HEK293 (cell line): ENCODE data around the gene FAM200B.

Experiments
- CTCF ChIA-PET: fragments of 350-600 bp; formaldehyde crosslinking; extraction: SDS; loops from one replicate; lab custom pipeline; 2021; ENCODE audit warnings: antibody characterized with exemption; lab: Yijun Ruan, JAX
- POLR2A ChIA-PET: fragments of 300-600 bp; formaldehyde crosslinking; extraction: SDS; loops from one replicate; lab custom pipeline; 2020; ENCODE audit warnings: antibody characterized with exemption, inconsistent platforms; lab: Yijun Ruan, JAX
- H3K27ac ChIP-seq: fragments of 200-500 bp; sonication (Bioruptor generic); 2 replicates; pipeline ENCODE4 v1.5.1; 2014; ENCODE audit warnings: low read depth, low read length, control low read depth, inconsistent platforms; ENCODE audit errors: extremely low read depth
- H3K36me3 ChIP-seq, 2 experiments: fragments of 200-500 bp in 1 of 2; sonication (Bioruptor generic) in 1 of 2; 1 replicate in 1 of 2; 2 replicates in 1 of 2; pipeline ENCODE4 v1.5.1; 2014 to 2017; ENCODE audit warnings: inconsistent platforms in 2 of 2, low read length in 2 of 2; ENCODE audit not compliant: control insufficient read depth in 2 of 2, insufficient read depth in 1 of 2
- H3K4me1 ChIP-seq: fragments of 200-500 bp; sonication (Bioruptor generic); 2 replicates; pipeline ENCODE4 v1.5.1; 2014; ENCODE audit warnings: mild to moderate bottlenecking, low read length, inconsistent platforms; ENCODE audit not compliant: control insufficient read depth, insufficient read depth
- H3K4me3 ChIP-seq: 2 replicates; pipeline ENCODE4 v1.5.1; 2011; ENCODE audit warnings: low read depth, mild to moderate bottlenecking, control low read depth, low read length, moderate library complexity
- H3K9me3 ChIP-seq: fragments of 200-500 bp; sonication (Bioruptor generic); 2 replicates; pipeline ENCODE4 v1.5.1; 2014; ENCODE audit warnings: low read depth, low read length, inconsistent platforms; ENCODE audit not compliant: control insufficient read depth, insufficient read depth
- BCL11A ChIP-seq: fragments of 450-650 bp; formaldehyde crosslinking; IDR thresholded peaks from 2 replicates; pipeline ENCODE4 v1.5.1; 2016; ENCODE audit warnings: low read depth, missing biosample characterization, missing genetic modification characterization
- KLF7 ChIP-seq: fragments of 450-650 bp; formaldehyde crosslinking; IDR thresholded peaks from 2 replicates; pipeline ENCODE4 v1.5.1; 2016; ENCODE audit warnings: missing biosample characterization, missing genetic modification characterization, borderline replicate concordance
- OSR2 ChIP-seq: fragments of 450-650 bp; formaldehyde crosslinking; IDR thresholded peaks from 2 replicates; pipeline ENCODE4 v1.5.1; 2016; ENCODE audit warnings: missing biosample characterization, missing genetic modification characterization
- RBAK ChIP-seq: fragments of 450-650 bp; formaldehyde crosslinking; IDR thresholded peaks from 2 replicates; pipeline ENCODE4 v1.5.1; 2016; ENCODE audit warnings: missing biosample characterization, missing genetic modification characterization
- ZFP3 ChIP-seq: fragments of 450-650 bp; formaldehyde crosslinking; IDR thresholded peaks from 2 replicates; pipeline ENCODE4 v1.5.1; 2016; ENCODE audit warnings: low read depth, missing biosample characterization, missing genetic modification characterization
- ZFP41 ChIP-seq: fragments of 450-650 bp; formaldehyde crosslinking; IDR thresholded peaks from 2 replicates; pipeline ENCODE4 v1.5.1; 2016; ENCODE audit warnings: missing biosample characterization, missing genetic modification characterization, borderline replicate concordance
- ZNF202 ChIP-seq: fragments of 450-650 bp; formaldehyde crosslinking; IDR thresholded peaks from 2 replicates; pipeline ENCODE4 v1.5.1; 2016; ENCODE audit warnings: missing biosample characterization, missing genetic modification characterization, borderline replicate concordance
- ZNF274 ChIP-seq, 2 experiments: fragments of 200-500 bp in 1 of 2; fragments of 450-650 bp in 1 of 2; sonication (Bioruptor generic) in 1 of 2; formaldehyde crosslinking in 1 of 2; IDR thresholded peaks; 2 replicates each; pipeline versions ENCODE4 v1.5.1 to v1.6.1; 2014 to 2016; ENCODE audit warnings: borderline replicate concordance in 1 of 2, inconsistent platforms in 1 of 2, low read length in 1 of 2, missing biosample characterization in 1 of 2, missing genetic modification characterization in 1 of 2
- ZNF426 ChIP-seq: fragments of 450-650 bp; formaldehyde crosslinking; IDR thresholded peaks from 2 replicates; pipeline ENCODE4 v1.5.1; 2017; ENCODE audit warnings: missing biosample characterization, missing genetic modification characterization, mild to moderate bottlenecking, inconsistent platforms, moderate library complexity
- ZNF501 ChIP-seq: fragments of 450-650 bp; formaldehyde crosslinking; IDR thresholded peaks from 2 replicates; pipeline ENCODE4 v1.5.1; 2016; ENCODE audit warnings: missing biosample characterization, missing genetic modification characterization
- ZNF621 ChIP-seq: fragments of 450-650 bp; formaldehyde crosslinking; IDR thresholded peaks from 2 replicates; pipeline ENCODE4 v1.5.1; 2017; ENCODE audit warnings: missing biosample characterization, missing genetic modification characterization
- ZNF837 ChIP-seq: fragments of 450-650 bp; formaldehyde crosslinking; IDR thresholded peaks from 2 replicates; pipeline ENCODE4 v1.5.1; 2016; ENCODE audit warnings: missing biosample characterization, missing genetic modification characterization
- TF ChIP-seq, protein P1 (sequence below): fragments of 450-650 bp; IDR thresholded peaks from 2 replicates; pipeline ENCODE4 v1.5.1; 2018; ENCODE audit warnings: missing biosample characterization, missing genetic modification characterization
- TF ChIP-seq, protein P2 (sequence below): fragments of 450-650 bp; formaldehyde crosslinking; IDR thresholded peaks from 2 replicates; pipeline ENCODE4 v1.5.1; 2016; ENCODE audit warnings: missing biosample characterization, missing genetic modification characterization
- TF ChIP-seq, protein P3 (sequence below): fragments of 450-650 bp; formaldehyde crosslinking; IDR thresholded peaks from 2 replicates; pipeline ENCODE4 v1.5.1; 2016; ENCODE audit warnings: missing biosample characterization, missing genetic modification characterization
- TF ChIP-seq, protein P4 (sequence below): fragments of 450-650 bp; formaldehyde crosslinking; IDR thresholded peaks from 2 replicates; pipeline ENCODE4 v1.5.1; 2016; ENCODE audit warnings: missing biosample characterization, missing genetic modification characterization, low read depth

FAM200B gene

DNA sequence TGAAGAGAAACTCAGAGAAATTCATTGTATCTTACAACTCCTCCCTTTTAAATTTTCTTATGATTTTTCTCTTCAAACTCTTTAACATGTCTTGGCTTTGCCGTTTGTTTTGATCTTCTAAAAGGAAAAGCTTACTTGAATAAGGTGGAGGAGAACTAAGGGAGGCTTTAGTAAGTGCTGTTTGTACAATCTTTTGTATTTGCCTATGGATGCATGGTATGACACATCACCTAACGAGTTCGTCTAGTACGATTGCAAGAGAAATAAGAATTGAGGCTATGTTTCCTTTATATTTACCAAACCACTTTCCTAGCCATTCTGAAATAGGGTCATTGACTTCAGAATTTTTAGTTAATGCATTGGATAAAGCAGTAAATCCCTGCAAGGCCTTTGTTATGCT lies 12.8 kb downstream of the FAM200B start (continued):
- no peak for TF ChIP-seq ZNF274 (IDR thresholded peaks at IDR 0.05; ENCODE audit: low read length)
- TF ChIP-seq ZNF274 (tag by site-specific recombination; IDR thresholded peaks at IDR 0.05; ENCODE audit: borderline replicate concordance) = no peak
- no peak for TF ChIP-seq OSR2 (tag by site-specific recombination)
- TF ChIP-seq, protein P1, sequence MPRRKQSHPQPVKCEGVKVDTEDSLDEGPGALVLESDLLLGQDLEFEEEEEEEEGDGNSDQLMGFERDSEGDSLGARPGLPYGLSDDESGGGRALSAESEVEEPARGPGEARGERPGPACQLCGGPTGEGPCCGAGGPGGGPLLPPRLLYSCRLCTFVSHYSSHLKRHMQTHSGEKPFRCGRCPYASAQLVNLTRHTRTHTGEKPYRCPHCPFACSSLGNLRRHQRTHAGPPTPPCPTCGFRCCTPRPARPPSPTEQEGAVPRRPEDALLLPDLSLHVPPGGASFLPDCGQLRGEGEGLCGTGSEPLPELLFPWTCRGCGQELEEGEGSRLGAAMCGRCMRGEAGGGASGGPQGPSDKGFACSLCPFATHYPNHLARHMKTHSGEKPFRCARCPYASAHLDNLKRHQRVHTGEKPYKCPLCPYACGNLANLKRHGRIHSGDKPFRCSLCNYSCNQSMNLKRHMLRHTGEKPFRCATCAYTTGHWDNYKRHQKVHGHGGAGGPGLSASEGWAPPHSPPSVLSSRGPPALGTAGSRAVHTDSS = no peak

DNA sequence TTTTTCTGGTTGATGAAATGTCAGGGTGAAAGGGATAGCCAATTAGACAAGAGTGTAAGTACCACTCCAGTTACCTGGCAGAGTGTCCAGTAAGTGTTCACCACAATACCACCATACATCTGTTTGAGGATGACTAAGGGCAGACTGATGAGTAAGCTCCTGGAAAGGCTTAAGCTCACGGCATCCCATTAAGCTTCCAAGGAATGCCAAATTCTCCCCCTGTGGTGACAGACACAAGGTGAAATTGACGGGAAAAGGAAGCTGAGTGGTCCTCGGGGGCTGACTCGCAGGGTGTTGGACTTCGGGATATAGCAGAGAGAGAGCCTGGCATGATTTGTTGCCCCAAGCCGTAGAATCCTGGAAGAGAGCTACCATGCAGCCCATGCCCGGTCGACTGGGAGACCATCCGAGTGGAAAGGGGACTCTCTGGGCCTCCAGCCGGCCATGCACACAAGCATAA lies 13.6 kb downstream of the FAM200B start:
- no peak overlapping the region for H3K27ac ChIP-seq

DNA sequence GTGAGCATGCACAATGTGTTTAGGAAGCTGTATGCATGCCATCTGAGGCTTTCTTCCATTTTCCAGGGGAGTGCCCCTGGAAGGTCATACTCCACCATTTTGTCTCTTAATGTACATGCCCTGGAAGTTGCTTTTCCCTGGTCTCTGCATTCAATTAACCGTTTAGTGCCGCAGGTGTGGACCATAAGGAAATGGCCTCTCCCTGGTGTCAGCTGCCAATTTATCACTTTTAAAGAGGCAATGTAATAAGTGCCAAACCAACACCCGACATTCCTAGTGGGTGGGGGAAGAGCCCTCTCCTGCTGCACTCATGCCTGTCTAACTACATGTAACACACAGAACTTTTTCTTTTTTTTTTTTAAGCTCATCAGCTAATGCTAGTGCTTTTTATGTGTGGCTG lies 14.1 kb downstream of the FAM200B start:
- TF ChIP-seq, protein P2, sequence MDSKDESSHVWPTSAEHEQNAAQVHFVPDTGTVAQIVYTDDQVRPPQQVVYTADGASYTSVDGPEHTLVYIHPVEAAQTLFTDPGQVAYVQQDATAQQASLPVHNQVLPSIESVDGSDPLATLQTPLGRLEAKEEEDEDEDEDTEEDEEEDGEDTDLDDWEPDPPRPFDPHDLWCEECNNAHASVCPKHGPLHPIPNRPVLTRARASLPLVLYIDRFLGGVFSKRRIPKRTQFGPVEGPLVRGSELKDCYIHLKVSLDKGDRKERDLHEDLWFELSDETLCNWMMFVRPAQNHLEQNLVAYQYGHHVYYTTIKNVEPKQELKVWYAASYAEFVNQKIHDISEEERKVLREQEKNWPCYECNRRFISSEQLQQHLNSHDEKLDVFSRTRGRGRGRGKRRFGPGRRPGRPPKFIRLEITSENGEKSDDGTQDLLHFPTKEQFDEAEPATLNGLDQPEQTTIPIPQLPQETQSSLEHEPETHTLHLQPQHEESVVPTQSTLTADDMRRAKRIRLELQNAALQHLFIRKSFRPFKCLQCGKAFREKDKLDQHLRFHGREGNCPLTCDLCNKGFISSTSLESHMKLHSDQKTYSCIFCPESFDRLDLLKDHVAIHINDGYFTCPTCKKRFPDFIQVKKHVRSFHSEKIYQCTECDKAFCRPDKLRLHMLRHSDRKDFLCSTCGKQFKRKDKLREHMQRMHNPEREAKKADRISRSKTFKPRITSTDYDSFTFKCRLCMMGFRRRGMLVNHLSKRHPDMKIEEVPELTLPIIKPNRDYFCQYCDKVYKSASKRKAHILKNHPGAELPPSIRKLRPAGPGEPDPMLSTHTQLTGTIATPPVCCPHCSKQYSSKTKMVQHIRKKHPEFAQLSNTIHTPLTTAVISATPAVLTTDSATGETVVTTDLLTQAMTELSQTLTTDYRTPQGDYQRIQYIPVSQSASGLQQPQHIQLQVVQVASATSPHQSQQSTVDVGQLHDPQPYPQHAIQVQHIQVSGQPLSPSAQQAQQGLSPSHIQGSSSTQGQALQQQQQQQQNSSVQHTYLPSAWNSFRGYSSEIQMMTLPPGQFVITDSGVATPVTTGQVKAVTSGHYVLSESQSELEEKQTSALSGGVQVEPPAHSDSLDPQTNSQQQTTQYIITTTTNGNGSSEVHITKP (tag by site-specific recombination) = no peak
- H3K4me1 ChIP-seq = no peaks in the 10 kb centered on the region
- no peaks in the 10 kb centered on the region for H3K36me3 ChIP-seq
- H3K4me3 ChIP-seq = no peak overlapping the region
- ChIA-PET POLR2A (interaction anchor here (2.2 kb wide), 1 partner anchor 14 kb away, joined by 11 read pairs; the partner anchor contains the start of gene FAM200B), CTCF (interaction anchor here (0.7 to 1.3 kb wide), 2 partner anchors 10 to 887 kb away, joined by 3 read pairs; no protein-coding TSS in a partner anchor)
- no peaks in the 10 kb centered on the region for H3K9me3 ChIP-seq
- no peak overlapping the region for H3K27ac ChIP-seq

More for the DNA sequence above, 13.6 kb downstream of the FAM200B start:
- no peaks in the 10 kb centered on the region for H3K4me1 ChIP-seq
- TF ChIP-seq ZNF202 (tag by site-specific recombination) = no peak
- no peak for TF ChIP-seq ZNF426 (tag by site-specific recombination)
- TF ChIP-seq KLF7 (tag by site-specific recombination) = no peak
- TF ChIP-seq, protein P3, sequence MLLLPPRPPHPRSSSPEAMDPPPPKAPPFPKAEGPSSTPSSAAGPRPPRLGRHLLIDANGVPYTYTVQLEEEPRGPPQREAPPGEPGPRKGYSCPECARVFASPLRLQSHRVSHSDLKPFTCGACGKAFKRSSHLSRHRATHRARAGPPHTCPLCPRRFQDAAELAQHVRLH (tag by site-specific recombination) = no peak
- no peak for TF ChIP-seq BCL11A
- no peak for TF ChIP-seq RBAK (tag by site-specific recombination)
- no peak for TF ChIP-seq ZNF501 (tag by site-specific recombination)
- no peak for TF ChIP-seq OSR2 (tag by site-specific recombination)
- TF ChIP-seq ZFP3 (tag by site-specific recombination) = no peak
- TF ChIP-seq, protein P4, sequence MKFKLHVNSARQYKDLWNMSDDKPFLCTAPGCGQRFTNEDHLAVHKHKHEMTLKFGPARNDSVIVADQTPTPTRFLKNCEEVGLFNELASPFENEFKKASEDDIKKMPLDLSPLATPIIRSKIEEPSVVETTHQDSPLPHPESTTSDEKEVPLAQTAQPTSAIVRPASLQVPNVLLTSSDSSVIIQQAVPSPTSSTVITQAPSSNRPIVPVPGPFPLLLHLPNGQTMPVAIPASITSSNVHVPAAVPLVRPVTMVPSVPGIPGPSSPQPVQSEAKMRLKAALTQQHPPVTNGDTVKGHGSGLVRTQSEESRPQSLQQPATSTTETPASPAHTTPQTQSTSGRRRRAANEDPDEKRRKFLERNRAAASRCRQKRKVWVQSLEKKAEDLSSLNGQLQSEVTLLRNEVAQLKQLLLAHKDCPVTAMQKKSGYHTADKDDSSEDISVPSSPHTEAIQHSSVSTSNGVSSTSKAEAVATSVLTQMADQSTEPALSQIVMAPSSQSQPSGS (tag by site-specific recombination) = no peak
- TF ChIP-seq ZNF621 = no peak
- TF ChIP-seq ZNF837 (tag by site-specific recombination) = no peak
- no peak for TF ChIP-seq ZFP41
- no peak overlapping the region for H3K4me3 ChIP-seq
- ChIA-PET CTCF (interaction anchor here (0.7 to 1.3 kb wide), 2 partner anchors 10 to 888 kb away, joined by 3 read pairs; no protein-coding TSS in a partner anchor), POLR2A (interaction anchor here (0.7 to 2.2 kb wide), 2 partner anchors 14 to 46 kb away, joined by 3 to 11 read pairs; partner anchors contain the start of gene FAM200B)
- no peaks in the 10 kb centered on the region for H3K9me3 ChIP-seq
- H3K36me3 ChIP-seq = no peaks in the 10 kb centered on the region
